NCI-H2171 treated with DMSO at 0.1 percent for 48 hours (cell line): ENCODE data around the gene CAMK1D.
"Not testable (repeated sequence)": the region's sequence is repeated elsewhere in the genome, so short reads cannot be mapped to it uniquely, and the experiment has no call there.

Experiments
- DNase-seq: peaks from one replicate; lab custom pipeline; 2025; lab: John Stamatoyannopoulos, UW

The CAMK1D gene

GRCh38 chr10:12724807-12725579 is 375.6 kb downstream of the CAMK1D start:
- no peak for DNase-seq

GRCh38 chr10:12725580-12725888 is 376.2 kb downstream of the CAMK1D start:
- DNase-seq, result not testable (repeated sequence)

DNA sequence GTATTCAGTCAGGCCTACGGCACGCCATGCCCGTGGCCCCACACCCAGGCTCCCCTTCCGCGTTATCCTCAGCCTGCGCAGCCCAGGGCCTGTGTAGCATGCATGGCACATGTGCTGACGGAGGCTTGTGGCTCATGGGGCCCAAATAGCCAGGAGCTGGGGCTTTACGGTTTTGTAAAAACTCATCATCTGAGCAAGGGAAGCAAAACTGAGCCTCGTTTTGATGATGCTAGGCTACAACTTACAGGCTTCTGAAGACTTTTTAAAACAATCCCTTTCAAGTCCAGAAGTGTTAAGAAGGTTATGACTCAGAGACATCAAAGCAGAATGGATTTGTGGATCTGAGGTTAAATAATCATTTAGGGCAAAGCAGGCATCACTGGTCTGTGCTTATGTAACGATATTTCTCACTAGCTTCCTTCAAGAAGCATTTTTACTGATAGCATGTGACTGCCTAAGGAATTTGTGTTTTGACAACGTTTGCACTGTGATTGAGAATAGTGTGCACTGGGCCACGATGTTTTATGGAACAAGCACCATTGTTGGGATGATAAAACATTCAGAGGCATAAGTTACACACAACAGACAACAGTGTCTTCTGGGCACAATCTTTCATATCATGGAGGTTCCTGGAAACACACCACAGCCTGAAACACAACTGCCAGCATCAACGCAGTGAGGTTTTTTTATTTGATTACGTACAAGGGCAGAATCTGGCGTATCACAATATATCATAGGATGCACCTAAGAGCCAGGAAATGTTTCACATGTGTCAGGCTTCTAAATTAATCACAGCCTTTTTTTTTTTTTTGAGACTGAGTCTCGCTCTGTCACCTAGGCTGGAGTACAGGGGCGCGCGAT is 377.9 kb downstream of the CAMK1D start:
- no peak for DNase-seq

- no peak for DNase-seq
Measured at GRCh38 chr10:12727832-12728215, 378.5 kb downstream of the CAMK1D start.

DNA sequence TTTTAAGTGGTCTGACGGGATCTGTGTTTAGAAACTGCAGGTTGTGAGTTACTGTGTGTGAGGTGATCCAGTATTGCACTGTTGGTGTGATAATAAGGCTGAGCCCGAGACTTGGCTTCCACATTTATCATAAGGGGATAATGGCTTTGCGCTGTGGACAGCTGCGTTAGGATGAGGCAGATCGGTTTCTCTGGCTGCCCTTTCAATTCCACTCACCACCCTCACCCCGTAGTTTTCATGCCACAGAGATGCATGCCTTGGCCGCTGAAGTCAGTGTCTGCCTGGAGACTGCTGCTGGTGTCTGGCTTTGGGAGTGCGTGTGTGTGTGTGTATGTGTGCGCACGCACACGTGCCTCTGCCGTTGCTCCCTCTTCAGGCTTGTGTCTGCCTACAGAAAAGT is 379.1 kb downstream of the CAMK1D start:
- DNase-seq, result no peak

DNA sequence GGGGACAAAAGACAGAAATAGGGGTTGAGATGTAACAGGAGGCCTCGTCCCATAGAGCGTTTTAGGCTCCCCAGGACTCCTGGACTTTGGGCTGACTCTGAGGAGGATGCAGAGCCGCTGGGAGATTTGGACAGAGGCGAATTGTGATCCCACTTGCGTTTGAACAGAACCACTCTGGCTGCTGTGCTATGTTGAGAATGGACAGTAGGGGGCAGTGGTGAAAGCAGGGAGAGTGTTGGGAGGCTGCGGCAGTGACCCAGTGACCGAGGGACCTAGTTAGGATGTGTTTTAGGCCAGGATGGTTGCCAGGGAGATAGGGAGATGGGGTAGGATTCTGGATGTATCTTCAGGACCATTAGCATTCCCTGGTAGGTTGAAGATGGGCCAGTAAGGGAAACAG is 380.5 kb downstream of the CAMK1D start:
- DNase-seq, result no peak

DNA sequence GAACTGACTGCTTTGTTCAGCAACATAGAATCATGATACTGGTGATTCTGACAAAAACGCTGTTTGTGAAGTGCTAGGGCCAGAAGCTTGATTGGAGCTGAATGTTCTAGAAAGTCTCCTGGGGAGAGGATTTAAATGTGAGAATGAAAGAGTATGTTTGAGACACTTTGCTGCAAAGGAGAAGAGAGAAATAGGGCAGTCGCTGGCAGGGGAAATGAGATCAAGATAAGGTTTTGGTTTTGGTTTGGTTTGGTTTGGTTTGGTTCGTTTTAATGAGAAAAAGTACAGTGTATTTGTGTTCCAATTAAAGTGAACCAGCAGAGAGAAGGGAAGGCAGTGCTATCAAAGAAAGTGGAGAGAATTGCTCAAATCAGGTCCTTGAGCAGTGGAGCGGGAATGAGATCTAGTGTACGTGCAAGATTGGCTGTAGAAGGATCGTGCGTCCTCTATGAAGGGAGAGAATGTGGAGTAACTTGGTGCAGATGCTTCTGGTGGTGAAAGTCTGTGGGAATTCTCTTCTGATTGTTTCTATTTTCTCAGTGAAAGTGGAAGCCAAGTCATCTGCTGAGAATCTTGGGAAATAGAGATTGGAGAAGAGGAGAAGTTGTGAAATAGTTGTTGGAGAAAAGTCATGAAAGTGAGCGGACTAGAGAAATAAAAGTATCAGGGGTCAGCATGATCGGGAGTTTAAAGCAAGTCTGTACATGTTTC is 381.6 kb downstream of the CAMK1D start:
- no peak for DNase-seq

DNA sequence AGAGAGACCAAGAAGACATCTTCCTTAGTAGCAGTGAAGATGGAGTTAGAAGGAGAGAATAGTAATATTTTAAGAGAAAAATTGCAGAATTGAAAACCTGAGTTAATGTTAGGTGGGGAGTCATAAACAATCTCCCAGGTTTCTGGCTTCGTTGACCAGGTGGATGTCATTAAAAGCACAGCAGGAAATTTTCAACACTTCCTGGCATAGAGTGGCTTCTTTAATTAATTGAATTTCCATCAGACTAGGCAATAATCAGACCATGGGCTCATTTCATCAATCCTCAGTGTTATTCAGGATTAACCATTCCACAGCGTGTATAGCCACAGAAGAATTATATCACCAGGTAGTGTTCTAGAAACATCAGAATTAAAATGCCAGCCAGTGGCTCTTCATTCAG is 383.9 kb downstream of the CAMK1D start:
- DNase-seq, result no peak

DNA sequence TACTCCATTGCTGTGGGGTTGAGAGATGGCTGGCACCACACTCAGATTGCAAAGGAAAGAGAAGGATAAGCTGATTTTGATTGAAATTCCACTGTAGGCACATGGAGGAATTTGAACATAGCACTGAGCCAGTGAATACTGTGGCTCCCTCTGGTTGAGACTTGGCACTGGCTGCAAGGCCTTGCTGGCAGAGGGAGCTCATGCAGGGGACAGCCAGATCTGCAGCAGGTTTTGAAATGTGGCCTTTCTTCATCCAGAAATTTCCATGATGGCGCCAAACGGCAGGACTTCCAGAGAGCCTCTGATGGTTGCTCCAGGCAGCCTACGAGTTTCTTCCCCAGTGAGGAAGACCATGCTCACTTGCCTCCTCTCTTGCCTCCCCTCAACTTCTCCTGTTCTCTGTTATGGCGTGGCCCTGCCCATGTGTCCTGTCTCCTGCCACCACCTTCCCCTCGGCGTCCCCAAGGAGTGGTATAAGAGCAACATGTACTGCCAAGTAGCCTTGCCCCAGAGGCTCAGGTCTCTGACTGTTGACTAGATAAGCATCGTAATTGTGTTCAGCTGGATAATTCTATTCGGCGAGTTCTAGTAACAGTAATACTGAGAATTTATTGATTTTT is 386.6 kb downstream of the CAMK1D start:
- DNase-seq, result no peak

DNA sequence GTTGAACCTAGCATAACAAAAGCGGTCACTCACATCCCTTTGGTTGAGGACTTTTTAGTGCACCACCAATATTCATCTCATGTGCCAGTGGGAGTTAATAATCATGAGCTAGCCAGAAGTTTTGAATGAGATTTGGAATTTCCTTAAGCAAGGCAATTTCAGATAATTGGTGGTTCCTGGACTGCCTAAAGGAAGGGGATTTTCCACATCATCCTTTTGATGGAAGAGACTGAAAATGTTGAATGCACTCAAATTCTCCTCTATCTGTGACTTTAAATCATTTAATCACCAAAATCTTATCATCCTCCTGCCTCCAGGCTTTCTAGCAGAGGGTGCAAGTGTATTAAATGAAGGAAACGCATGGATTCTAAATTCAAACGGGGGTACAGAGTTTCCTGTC is 391.5 kb downstream of the CAMK1D start:
- no peak for DNase-seq

DNA sequence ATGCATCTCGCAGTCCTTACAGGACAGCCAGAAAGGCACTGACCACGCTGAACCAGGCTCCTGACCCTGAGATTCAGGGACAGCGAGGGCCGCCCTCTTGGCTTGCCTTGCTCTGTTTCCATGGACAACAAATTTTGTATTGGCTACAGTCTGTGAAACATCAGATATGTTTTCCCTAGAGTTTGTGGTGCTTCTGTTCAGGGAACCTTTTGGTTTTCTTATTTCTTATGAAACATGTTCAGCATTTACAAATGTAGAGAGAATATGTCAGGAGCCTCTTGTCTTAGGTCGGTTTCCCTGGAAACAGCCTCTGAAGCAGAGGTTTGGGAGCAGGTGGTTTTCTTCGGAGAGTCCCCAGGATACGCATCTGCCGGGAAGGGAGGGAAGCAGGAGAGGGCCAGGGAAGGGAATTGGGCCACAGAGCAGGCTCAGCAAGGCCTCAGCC is 392.0 kb downstream of the CAMK1D start:
- peak; percentile 5 for DNase-seq

- DNase-seq, result no peak
Measured at GRCh38 chr10:12742771-12743170, 393.4 kb downstream of the CAMK1D start.

DNA sequence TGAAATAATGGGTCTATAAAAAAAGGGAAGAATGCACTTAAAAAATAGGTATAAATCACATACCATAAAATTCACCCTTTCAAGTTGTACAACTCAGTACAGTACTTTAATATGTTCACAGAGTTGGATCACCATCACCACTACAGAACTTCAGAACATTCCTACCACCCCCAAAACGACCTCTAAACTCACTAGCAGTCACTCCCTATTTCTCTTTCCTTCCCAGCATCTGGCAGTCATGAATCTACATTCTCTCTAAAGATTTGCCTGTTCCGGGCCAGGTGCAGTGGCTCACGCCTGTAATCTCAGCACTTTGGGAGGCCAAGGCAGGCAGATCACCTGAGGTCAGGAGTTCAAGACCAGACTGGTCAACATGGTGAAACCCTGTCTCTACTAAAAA is 394.1 kb downstream of the CAMK1D start:
- DNase-seq, result not testable (repeated sequence)

- no peak for DNase-seq
Measured at GRCh38 chr10:12743941-12744340, 394.6 kb downstream of the CAMK1D start.

DNA sequence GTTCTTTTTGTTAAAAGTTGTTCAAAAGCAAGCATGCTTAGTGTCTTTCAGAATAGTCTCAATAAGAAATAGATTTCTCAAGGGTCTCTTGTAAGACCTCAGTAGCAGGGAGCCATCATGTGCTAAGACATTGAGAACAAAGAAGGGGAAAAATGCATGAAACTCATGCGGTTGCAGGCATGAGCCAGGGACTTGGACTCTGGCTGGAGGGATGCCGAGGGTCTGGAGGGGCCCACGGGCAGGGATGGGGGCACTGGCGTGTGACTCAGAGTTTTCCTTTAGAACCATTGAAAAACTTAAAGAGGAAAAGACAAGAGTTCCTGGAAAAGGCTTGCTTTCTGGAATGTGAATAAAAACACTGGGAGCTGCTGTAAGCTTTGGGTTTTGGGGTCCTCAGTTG is 398.8 kb downstream of the CAMK1D start:
- DNase-seq, result no peak

DNA sequence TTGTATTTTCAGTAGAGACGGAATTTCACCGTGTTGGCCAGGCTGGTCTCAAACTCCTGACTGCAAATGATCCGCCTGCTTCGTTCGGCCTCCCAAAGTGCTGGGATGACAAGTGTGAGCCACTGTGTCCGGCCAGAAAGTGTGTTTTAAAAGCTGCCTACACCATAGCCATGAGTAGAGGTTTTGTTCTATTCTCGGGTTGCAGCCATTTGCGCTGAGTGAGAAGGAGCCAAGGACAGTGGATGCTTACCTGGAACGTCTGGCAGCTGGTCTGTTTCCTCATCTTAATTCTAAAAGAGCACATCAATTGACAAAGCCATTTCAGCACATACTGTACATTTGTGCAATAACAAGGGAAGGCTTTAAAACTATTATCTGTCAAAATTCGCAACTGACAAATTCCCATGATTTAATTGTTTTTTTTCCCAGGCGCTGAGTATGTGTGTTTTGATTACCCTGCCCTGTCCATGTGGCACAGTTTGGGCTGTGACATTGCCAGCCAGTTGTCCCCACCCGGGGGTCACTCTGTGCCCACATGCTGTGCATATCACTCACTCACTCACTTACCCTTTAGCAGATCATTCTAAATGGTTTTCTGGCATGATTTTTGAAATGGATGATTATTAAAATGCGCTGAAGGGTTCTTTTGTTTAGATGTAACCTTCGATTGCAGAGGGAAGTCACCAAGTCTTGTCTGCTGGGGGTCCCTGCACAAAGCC is 400.6 kb downstream of the CAMK1D start:
- no peak for DNase-seq

DNA sequence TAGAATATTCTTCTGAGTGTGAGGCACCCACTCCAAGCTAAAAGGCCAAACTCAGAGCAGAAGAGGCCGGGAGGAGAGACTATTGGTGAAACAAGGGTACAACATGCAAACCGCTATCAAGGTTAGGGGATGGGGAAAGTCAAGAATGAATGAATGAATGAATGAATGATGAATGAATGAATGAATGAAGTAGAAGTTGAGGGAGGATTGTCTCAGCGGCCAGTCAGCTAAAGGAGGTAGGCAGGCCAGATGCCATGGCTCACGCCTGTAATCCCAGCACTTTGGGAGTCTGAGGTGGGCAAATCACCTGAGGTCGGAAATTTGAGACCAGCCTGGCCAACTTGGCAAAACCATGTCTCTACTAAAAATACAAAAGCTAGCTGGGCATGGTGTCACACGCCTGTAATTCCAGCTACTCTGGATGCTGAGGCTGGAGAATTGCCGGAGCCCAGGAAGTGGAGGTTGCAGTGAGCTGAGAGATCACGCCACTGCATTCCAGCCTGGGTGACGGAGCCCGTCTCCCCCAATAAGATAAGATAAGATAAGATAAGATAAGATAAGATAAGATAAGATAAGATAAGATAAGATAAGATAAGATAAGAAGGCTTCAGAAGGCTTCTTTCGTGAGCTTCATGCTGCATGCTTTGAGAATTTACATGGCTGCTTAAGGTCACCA is 401.3 kb downstream of the CAMK1D start:
- no peak for DNase-seq

- DNase-seq, result no peak
Measured at GRCh38 chr10:12755075-12755474, 405.7 kb downstream of the CAMK1D start.

GRCh38 chr10:12757351-12757750 is 408.0 kb downstream of the CAMK1D start:
- no peak for DNase-seq

DNA sequence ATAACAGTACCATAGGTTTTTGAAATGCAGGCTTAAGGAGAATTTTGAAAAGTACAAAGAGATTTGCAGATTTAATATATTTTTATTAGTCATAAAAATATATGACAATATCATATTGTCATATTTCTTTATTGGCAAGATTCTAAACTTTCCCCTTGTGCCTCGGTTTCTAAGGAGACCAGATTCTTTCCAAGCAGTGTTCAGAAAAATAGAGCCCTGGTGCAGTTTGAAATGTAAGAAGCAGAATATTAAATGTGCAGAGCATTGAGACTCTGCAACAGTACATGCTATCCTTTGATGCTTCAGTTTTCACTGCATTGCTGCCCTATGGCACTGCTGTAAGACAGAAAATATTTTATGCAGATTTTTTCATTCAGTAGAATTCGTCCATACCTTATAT is 408.9 kb downstream of the CAMK1D start:
- no peak for DNase-seq

- DNase-seq, result peak; percentile 48
Measured at GRCh38 chr10:12766223-12766622, 416.9 kb downstream of the CAMK1D start.
